Psoas muscle (tissue), 8 donors: ENCODE measurements around the gene CAB39. TPM values are rescaled to one million over a fixed set of nuclear protein-coding genes. Genes with fewer than 3 reads are reported as not detected.

Experiments
- ATAC-seq, 4 donors: fragments of 200-7000 bp; cut with Tn5 transposase; one replicate each; pipeline ENCODE4 v1.9.1; 2020; ENCODE audit warnings: moderate library complexity in 3 of 4, mild to moderate bottlenecking in 2 of 4
- DNase-seq, 2 donors: peaks; one replicate each; pipeline ENCODE4 v3.0.0-alpha.2; 2020
- H3K27ac ChIP-seq: fragments of 200-600 bp; one replicate; pipeline ENCODE4 v1.8.0; 2022
- H3K27me3 ChIP-seq, 3 donors: fragments of 200-600 bp in 1 of 3; one replicate each; pipeline versions ENCODE4 v1.6.1 to v1.8.0; 2013 to 2022; ENCODE audit warnings: low read length in 2 of 3, mild to moderate bottlenecking in 2 of 3, moderate library complexity in 1 of 3; ENCODE audit not compliant: insufficient read depth in 3 of 3
- H3K36me3 ChIP-seq, 2 donors: fragments of 200-600 bp in 1 of 2; one replicate each; pipeline versions ENCODE4 v1.6.1 to v1.8.0; 2013 to 2022; ENCODE audit warnings: low read depth in 1 of 2, mild to moderate bottlenecking in 1 of 2, moderate library complexity in 1 of 2; ENCODE audit not compliant: insufficient read depth in 1 of 2
- H3K4me1 ChIP-seq: fragments of 200-600 bp; one replicate; pipeline ENCODE4 v1.8.0; 2022
- H3K4me3 ChIP-seq: fragments of 200-600 bp; one replicate; pipeline ENCODE4 v1.8.0; 2022; ENCODE audit warnings: mild to moderate bottlenecking
- H3K9me3 ChIP-seq: fragments of 200-600 bp; one replicate; pipeline ENCODE4 v1.8.0; 2022
- CTCF ChIP-seq: fragments of 200-600 bp; IDR thresholded peaks from one replicate; pipeline ENCODE4 v1.8.0; 2022; ENCODE audit warnings: antibody characterized with exemption
- WGBS, 3 donors: extraction: QIAGEN DNeasy Blood & Tissue Kit; methylation state at CpG; one replicate each; pipeline versions ENCODE4 v1.1.6 to v1.1.7; 2013; 5-methylcytosine and 5-hydroxymethylcytosine counted together
- intact Hi-C, 2 donors: fragments of 100-400 bp; cut with DNase I; formaldehyde crosslinking; loops; one replicate each; pipeline versions ENCODE4 v1.11.0 to v1.14.2; 2022
- polyA plus RNA-seq, 3 donors: library from polyadenylated mRNA; stranded (reverse); fragments of 200-250 nt; gene quantifications; one replicate each; pipeline ENCODE4 v1.2.3, GENCODE V29; 2013
- total RNA-seq, 4 donors: library from RNA; stranded (reverse); fragmentation: NEBNext Ultra II Directional in 2 of 4; extraction: Animal tissue kit (Norgen Biotek cat#: 25700) in 2 of 4; gene quantifications; one replicate each; pipeline versions ENCODE4 v1.2.1 to v1.2.4, GENCODE V29; 2021 to 2023
- donor health status: healthy with polysubstance abuse.
- donor health status: DM: no; HTN: no; CAD: no; lungs with moderate emphysema.
- donor health status: Bipolar disorder and iron deficiency.
- donor health status: healthy.
- donor health status: DM: yes; HTN: yes; CAD: no.
- donor health status: DM: no; HTN: no; CAD: no.
- donor health status: DM: no; HTN: no; CAD: no.
- donor health status: DM: yes; HTN: yes; CAD: no.

CAB39 gene
- total and polyA plus RNA-seq, 7 donors: 36.0 to 166 (median 123) TPM

- Histone ChIP-seq H3K4me1 (no peaks in the 10 kb centered on the region), H3K27me3 (peaks cover 0 to 40% (median 10%) of the 10 kb centered on the region in 3 donors), H3K36me3 (no peaks in the 10 kb centered on the region), H3K27ac (no peak overlapping the region), H3K4me3 (no peak overlapping the region), H3K9me3 (no peaks in the 10 kb centered on the region)
- 97 to 98% (median 98%) methylated on average over 14 of the region's 14 CpGs for WGBS, 3 donors
- no peak for TF ChIP-seq CTCF
- no peak for ATAC-seq
- intact Hi-C loops: loop anchor here in 1 of 2 donors (5.0 kb wide), 1 partner anchor 223 kb away; no protein-coding TSS in a partner anchor
- DNase-seq: no peak
Observed at GRCh38 chr2:230829293-230829692, 116.7 kb downstream of the CAB39 start.

- Histone ChIP-seq H3K27ac (no peak overlapping the region), H3K9me3 (no peaks in the 10 kb centered on the region), H3K36me3 (no peaks in the 10 kb centered on the region), H3K4me3 (no peak overlapping the region), H3K27me3 (peaks cover 0 to 40% (median 10%) of the 10 kb centered on the region in 3 donors), H3K4me1 (no peaks in the 10 kb centered on the region)
- intact Hi-C loops: loop anchor here in 1 of 2 donors (5.0 kb wide), 1 partner anchor 222 kb away; no protein-coding TSS in a partner anchor
- WGBS, 3 donors: 82 to 89% (median 88%) methylated on average over 7 of the region's 7 CpGs
- DNase-seq (no peak), ATAC-seq (no peak)
- TF ChIP-seq CTCF: no peak
Observed at GRCh38 chr2:230829959-230830358, 117.3 kb downstream of the CAB39 start.

GRCh38 chr2:230830428-230830827 lies 117.8 kb downstream of the CAB39 start:
- ATAC-seq (no peak), DNase-seq (no peak)
- Histone ChIP-seq H3K4me1 (no peaks in the 10 kb centered on the region), H3K36me3 (no peaks in the 10 kb centered on the region), H3K4me3 (no peak overlapping the region), H3K9me3 (no peaks in the 10 kb centered on the region), H3K27ac (no peak overlapping the region), H3K27me3 (peaks cover 0 to 40% (median 10%) of the 10 kb centered on the region in 3 donors)
- intact Hi-C loops: no loop called here
- no peak for TF ChIP-seq CTCF
- 73 to 87% (median 81%) methylated on average over 7 of the region's 7 CpGs for WGBS, 3 donors

- Histone ChIP-seq H3K4me1 (no peaks in the 10 kb centered on the region), H3K4me3 (no peak overlapping the region), H3K9me3 (no peaks in the 10 kb centered on the region), H3K36me3 (no peaks in the 10 kb centered on the region), H3K27me3 (peaks cover 0 to 18% (median 3%) of the 10 kb centered on the region in 3 donors), H3K27ac (no peak overlapping the region)
- intact Hi-C loops: no loop called here
- DNase-seq (no peak), ATAC-seq (no peak)
- 53 to 57% (median 56%) methylated on average over 2 of the region's 2 CpGs for WGBS, 3 donors
- no peak for TF ChIP-seq CTCF
Observed at GRCh38 chr2:230840301-230840700, 127.7 kb downstream of the CAB39 start.

- intact Hi-C loops: no loop called here
- TF ChIP-seq CTCF: no peak
- WGBS, 3 donors: 31 to 43% (median 42%) methylated on average over 6 of the region's 6 CpGs
Observed at GRCh38 chr2:230842473-230842872, 129.8 kb downstream of the CAB39 start.

More at GRCh38 chr2:230842473-230842872, 129.8 kb downstream of the CAB39 start:
- H3K4me1 ChIP-seq: no peaks in the 10 kb centered on the region
- H3K27me3 ChIP-seq: peaks cover 0 to 20% (median 7%) of the 10 kb centered on the region in 3 donors
- H3K4me3 ChIP-seq: no peak overlapping the region
- ATAC-seq (no peak), DNase-seq (no peak)
- H3K9me3 ChIP-seq: no peaks in the 10 kb centered on the region
- no peak overlapping the region for H3K27ac ChIP-seq
- H3K36me3 ChIP-seq: no peaks in the 10 kb centered on the region
